ENCODE data around the gene PARVB.

PARVB gene

GRCh38 chr22:44215287-44215686, 191.2 kb downstream of the PARVB start:
- no peak for DNase-seq (ENCODE audit: low read depth in 3 of 3)

DNA sequence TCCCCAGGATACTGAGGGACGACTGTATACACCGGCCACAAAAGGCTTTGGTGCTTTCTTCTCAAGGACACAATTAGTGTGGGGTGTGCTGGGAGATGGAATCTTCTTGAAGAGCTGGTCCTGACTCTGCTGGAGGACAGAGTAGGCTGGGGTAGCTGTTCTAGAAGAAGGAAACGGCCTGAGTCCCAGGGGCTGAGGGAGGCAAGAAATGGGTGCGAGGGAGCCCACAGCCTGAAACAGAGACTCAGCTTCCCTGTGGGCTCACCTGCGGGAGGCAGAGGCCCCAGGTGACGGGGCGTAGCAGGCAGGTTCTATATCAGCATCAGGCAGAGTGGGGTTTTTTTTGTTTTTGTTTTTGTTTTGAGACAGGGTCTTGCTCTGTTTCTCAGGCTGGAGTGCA, 193.2 kb downstream of the PARVB start:
- no peak for DNase-seq (ENCODE audit: low read depth in 3 of 3)

DNA sequence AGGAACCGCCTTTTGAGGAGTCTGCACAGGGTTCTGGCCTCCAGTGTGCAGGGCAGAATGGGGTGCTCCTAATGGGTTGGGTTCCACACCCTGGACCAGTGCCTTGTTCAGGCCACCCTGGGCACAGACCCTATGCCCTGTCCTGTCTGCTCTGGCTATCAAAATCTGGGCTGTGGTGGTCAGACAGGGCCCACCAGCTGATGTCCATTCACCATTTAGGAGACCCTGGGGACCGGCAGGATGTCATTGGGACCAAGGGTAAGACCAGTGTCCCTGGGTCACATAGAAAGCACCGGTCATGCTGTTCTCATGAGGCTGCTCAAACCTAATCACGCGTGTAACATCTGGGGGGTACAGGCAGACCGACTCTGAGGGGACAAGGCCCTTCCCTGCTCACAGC, 194.0 kb downstream of the PARVB start:
- DNase-seq (ENCODE audit: low read depth in 3 of 3), result no peak

DNA sequence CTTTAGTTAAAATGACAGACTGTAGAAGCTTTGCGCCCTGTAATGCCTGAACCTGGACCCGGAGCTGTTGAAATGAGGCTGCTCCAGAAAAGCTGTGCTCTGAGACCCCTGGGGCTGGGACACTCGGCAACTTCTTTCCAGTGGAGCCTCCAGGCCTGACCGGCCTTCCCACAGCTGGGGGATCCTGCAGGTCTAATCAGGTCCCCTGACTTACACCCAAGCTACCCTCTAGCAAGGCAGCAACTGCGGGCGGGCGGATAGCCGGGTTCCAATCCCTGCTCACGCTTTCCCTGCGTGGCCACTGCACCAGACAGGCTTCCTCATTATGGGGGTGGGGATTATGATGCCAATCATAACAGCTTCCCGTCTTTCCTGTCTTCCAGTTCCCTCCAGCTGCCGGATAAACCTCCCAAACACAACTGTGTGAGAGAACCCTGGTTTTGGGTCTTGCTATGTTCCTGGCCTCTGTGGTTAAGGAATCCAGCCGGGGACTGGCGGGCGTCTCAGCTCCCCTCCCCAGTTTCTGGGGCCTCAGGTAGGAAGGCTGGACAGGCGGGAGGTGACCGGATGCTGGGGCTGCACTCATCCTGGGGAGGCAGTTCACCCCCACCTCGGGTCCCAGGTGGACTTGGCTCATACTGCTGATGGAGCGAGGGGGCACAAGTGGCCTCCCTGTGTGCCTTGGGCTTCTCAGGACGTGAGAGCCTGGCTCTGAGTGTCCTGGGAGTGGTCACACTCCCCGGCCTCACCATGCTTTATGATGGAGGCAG, 195.2 kb downstream of the PARVB start:
- no peak for DNase-seq (ENCODE audit: low read depth in 3 of 3)

GRCh38 chr22:44220727-44221680, 196.9 kb downstream of the PARVB start:
- DNase-seq (ENCODE audit: low read depth in 3 of 3), result no peak

DNA sequence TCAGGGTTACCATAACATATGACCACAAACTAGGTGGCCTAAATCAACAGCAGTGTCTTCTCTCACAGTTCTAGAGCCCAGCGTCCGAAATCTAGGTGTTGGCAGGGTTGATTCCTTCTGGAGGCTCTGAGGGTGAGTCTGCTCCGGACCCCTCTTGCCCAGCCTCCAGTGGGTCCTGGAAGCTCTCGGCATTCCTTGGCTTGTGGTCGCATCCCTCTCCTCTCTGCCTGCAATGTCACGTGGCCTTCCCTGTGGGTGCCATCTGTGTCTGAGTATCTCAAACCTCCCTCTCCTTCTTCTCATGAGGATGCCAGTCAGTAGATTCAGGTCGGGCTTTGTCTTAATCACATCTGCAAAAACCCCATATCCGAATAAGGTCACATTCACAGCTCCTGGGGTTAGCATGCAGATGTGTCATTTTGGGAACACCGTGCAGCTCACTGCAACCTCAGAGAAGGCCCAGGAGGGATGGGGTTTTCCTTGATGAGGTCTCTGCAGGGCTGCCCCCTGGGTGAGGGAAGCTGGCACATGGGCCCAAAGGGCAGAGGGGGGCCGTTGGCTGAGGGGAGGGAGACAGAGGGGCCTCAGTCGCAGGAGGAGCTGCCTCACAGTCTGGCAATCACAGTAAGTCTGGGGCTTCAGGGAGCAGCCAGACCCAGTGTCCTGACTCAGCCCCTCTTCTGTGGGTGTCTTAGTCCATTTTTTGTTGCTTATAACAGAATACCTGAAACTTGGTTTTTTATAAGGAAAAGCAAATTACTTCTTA, 197.8 kb downstream of the PARVB start:
- DNase-seq (ENCODE audit: low read depth in 3 of 3), result no peak

Measured in stimulated activated CD4-positive, alpha-beta T cell treated with anti-CD3 and anti-CD28 coated beads, TNF-alpha, amount 100 ng/mL, for 24 hours (primary cell).